Liver (tissue), 3 donors: ENCODE data around the gene SGMS1.

Source experiments
- EGR1 ChIP-seq, 2 donors: IDR thresholded peaks; 2 replicates each; pipeline ENCODE4 v1.6.1; 2016 to 2018; ENCODE audit warnings: antibody characterized with exemption in 2 of 2, low read depth in 2 of 2
- GABPA ChIP-seq, 2 donors: IDR thresholded peaks in 1 of 2; conservative IDR thresholded peaks in 1 of 2; 2 replicates each; pipeline ENCODE4 v1.6.1; 2016; ENCODE audit warnings: antibody characterized with exemption in 2 of 2, mild to moderate bottlenecking in 1 of 2, moderate library complexity in 1 of 2
- HNF4G ChIP-seq: IDR thresholded peaks from 2 replicates; pipeline ENCODE4 v1.6.1; 2016; ENCODE audit warnings: antibody characterized with exemption
- JUND ChIP-seq, 2 donors: IDR thresholded peaks; 2 replicates each; pipeline ENCODE4 v1.6.1; 2016; ENCODE audit warnings: antibody characterized with exemption in 2 of 2
- RAD21 ChIP-seq, 2 donors: IDR thresholded peaks; 2 replicates each; pipeline ENCODE4 v1.6.1; 2016; ENCODE audit warnings: antibody characterized with exemption in 2 of 2, mild to moderate bottlenecking in 2 of 2
- SP1 ChIP-seq: IDR thresholded peaks from 2 replicates; pipeline ENCODE4 v1.6.1; 2018; ENCODE audit warnings: antibody characterized with exemption, mild to moderate bottlenecking
- TF ChIP-seq, protein P1 (sequence below): fragments of 150-350 bp; IDR thresholded peaks from 2 replicates; pipeline ENCODE4 v1.5.1; 2017; ENCODE audit warnings: improper control_type of control experiment, low read depth, low read length; ENCODE audit not compliant: missing input control
- TF ChIP-seq, protein P2 (sequence below): IDR thresholded peaks from 2 replicates; pipeline ENCODE4 v1.6.1; 2016; ENCODE audit warnings: antibody characterized with exemption, mild to moderate bottlenecking
- TF ChIP-seq, protein P3 (sequence below): IDR thresholded peaks from 2 replicates; pipeline ENCODE4 v1.6.1; 2016; ENCODE audit warnings: antibody characterized with exemption
- TF ChIP-seq, protein P4 (sequence below): IDR thresholded peaks from 2 replicates; pipeline ENCODE4 v1.6.1; 2016; ENCODE audit warnings: antibody characterized with exemption
- donor health status: healthy.
- donor health status: healthy.

DNA sequence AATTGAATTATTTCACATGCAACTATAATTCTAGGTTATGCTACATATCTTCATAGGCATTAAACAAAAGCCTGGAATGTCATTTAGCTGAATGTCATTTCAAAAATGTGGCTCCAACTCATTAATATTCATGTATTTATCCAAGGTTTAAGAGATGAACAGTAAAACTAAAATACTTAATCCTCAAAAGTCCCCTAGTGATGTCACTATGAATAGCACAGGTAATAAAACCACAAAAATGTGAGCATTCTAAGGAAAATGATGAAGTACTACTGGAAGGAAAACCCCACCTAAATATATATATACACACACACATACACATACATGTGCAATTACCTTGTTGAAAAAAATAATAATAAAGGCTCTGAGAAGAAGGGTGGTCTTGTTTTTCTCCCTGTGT lies 218.0 kb downstream of the SGMS1 start:
- TF ChIP-seq, protein P1, sequence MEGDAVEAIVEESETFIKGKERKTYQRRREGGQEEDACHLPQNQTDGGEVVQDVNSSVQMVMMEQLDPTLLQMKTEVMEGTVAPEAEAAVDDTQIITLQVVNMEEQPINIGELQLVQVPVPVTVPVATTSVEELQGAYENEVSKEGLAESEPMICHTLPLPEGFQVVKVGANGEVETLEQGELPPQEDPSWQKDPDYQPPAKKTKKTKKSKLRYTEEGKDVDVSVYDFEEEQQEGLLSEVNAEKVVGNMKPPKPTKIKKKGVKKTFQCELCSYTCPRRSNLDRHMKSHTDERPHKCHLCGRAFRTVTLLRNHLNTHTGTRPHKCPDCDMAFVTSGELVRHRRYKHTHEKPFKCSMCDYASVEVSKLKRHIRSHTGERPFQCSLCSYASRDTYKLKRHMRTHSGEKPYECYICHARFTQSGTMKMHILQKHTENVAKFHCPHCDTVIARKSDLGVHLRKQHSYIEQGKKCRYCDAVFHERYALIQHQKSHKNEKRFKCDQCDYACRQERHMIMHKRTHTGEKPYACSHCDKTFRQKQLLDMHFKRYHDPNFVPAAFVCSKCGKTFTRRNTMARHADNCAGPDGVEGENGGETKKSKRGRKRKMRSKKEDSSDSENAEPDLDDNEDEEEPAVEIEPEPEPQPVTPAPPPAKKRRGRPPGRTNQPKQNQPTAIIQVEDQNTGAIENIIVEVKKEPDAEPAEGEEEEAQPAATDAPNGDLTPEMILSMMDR = no peak
- TF ChIP-seq RAD21 (IDR thresholded peaks at IDR 0.05) = no peak
- TF ChIP-seq GABPA (IDR thresholded peaks at IDR 0.05 in 1 of 2, conservative IDR thresholded peaks at IDR 0.05 in 1 of 2) = no peak
- no peak for TF ChIP-seq JUND (IDR thresholded peaks at IDR 0.05)
- TF ChIP-seq EGR1 (IDR thresholded peaks at IDR 0.05; ENCODE audit: low read depth in 2 of 2) = no peak
- TF ChIP-seq, protein P2, sequence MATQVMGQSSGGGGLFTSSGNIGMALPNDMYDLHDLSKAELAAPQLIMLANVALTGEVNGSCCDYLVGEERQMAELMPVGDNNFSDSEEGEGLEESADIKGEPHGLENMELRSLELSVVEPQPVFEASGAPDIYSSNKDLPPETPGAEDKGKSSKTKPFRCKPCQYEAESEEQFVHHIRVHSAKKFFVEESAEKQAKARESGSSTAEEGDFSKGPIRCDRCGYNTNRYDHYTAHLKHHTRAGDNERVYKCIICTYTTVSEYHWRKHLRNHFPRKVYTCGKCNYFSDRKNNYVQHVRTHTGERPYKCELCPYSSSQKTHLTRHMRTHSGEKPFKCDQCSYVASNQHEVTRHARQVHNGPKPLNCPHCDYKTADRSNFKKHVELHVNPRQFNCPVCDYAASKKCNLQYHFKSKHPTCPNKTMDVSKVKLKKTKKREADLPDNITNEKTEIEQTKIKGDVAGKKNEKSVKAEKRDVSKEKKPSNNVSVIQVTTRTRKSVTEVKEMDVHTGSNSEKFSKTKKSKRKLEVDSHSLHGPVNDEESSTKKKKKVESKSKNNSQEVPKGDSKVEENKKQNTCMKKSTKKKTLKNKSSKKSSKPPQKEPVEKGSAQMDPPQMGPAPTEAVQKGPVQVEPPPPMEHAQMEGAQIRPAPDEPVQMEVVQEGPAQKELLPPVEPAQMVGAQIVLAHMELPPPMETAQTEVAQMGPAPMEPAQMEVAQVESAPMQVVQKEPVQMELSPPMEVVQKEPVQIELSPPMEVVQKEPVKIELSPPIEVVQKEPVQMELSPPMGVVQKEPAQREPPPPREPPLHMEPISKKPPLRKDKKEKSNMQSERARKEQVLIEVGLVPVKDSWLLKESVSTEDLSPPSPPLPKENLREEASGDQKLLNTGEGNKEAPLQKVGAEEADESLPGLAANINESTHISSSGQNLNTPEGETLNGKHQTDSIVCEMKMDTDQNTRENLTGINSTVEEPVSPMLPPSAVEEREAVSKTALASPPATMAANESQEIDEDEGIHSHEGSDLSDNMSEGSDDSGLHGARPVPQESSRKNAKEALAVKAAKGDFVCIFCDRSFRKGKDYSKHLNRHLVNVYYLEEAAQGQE = no peak
- TF ChIP-seq, protein P3, sequence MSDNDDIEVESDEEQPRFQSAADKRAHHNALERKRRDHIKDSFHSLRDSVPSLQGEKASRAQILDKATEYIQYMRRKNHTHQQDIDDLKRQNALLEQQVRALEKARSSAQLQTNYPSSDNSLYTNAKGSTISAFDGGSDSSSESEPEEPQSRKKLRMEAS = no peak
- TF ChIP-seq SP1 = no peak
- TF ChIP-seq, protein P4, sequence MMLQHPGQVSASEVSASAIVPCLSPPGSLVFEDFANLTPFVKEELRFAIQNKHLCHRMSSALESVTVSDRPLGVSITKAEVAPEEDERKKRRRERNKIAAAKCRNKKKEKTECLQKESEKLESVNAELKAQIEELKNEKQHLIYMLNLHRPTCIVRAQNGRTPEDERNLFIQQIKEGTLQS = no peak
- TF ChIP-seq HNF4G = no peak
